GM13977 (cell line): ENCODE data around the gene SLC16A11.
"Not testable (repeated sequence)": the region's sequence is repeated elsewhere in the genome, so short reads cannot be mapped to it uniquely, and the experiment has no call there.

ENCODE experiments used
- DNase-seq: peaks from one replicate; pipeline ENCODE4 v3.0.0; 2012; ENCODE audit warnings: low spot score
- CTCF ChIP-seq: IDR thresholded peaks from 2 replicates; pipeline ENCODE4 v1.5.1; 2012; ENCODE audit warnings: mild to moderate bottlenecking, control low read depth; ENCODE audit not compliant: insufficient read depth; ENCODE audit errors: extremely low read depth, missing control alignments
- in situ Hi-C: fragments of 300-500 bp; cut with MboI; formaldehyde crosslinking; loops from one replicate; pipeline ENCODE4 v1.12.0; 2022; ENCODE audit warnings: low sequenced_read_pairs, low pct_unique_long_range_greater_than_20kb, mixed read lengths, inconsistent platforms; ENCODE audit not compliant: unreplicated experiment

SLC16A11 gene

DNA sequence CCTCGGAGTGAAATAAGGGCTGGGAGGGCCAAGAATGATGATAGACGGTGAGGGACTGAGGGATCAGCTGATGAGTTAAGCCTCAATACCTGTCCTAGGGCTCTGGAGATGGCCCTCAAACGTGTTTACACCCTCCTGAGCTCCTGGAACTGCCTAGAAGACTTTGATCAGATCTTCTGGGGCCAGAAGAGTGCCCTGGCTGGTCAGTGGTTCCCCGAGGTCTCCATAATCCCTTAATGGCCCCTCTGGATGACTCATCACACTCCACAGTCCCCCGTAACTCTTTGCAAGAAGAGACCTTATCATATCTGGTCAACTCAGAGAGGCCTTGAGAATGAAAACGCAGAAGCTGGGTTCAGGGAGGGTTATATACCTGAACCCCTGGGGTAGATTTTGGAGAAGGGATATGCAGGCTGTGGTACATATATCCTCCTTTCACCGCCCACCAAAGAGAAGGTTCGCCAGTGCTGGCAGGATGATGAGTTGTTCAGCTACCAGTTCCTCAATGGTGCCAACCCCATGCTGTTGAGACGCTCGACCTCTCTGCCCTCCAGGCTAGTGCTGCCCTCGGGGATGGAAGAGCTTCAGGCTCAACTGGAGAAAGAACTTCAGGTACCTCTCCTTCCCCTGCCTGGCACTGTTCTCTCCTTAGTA, 44.9 kb downstream of the SLC16A11 start:
- in situ Hi-C loops = no loop called here
- no peak for TF ChIP-seq CTCF
- DNase-seq = no peak

- in situ Hi-C loops = no loop called here
- TF ChIP-seq CTCF = no peak
These were observed 46.7 kb downstream of the SLC16A11 start for GRCh38 chr17:6997171-6997570.

GRCh38 chr17:6996256-6997011, 47.5 kb downstream of the SLC16A11 start:
- DNase-seq = no peak
- in situ Hi-C loops = no loop called here
- TF ChIP-seq CTCF = no peak

More at GRCh38 chr17:6997171-6997570, 46.7 kb downstream of the SLC16A11 start:
- no peak for DNase-seq

DNA sequence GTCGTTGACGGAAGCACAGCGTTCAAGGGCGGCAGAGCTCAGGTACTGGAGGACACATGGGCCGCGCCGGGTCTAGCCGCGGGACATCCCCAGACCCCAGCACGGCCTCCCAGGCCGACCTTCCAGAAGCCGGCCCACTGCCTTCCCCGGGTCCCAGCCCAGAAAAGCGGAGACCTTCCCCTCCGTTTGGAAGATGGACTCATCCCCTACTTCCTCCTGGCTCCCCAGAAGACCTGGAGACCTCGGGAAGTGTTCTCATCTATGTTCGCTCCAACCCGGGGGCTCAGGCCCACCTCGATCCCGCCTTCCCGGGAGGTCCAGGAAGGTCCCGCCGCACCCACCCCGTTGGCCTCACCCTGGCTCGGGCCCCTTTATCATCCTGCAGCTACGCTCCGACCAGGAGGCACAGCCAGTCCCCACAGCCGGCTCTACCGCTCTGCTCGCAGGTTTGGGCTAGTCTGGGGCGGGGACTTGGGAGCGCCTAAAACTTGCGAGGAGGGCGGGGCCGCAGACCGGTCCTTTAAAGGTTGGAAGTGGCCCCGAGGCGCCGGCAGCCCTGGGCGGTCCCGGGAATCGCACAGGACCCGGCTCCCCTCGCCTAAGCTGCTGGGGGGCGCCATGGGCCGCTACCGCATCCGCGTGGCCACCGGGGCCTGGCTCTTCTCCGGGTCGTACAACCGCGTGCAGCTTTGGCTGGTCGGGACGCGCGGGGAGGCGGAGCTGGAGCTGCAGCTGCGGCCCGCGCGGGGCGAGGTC, 48.2 kb downstream of the SLC16A11 start, which contains the start of gene ALOX12:
TSS of gene ALOX12 (plus strand) at position 550 of the 756 bp plus-strand sequence. CDS start at position 619, 69 bp downstream.
- TF ChIP-seq CTCF = no peak
- DNase-seq = no peak
- in situ Hi-C loops = no loop called here

DNA sequence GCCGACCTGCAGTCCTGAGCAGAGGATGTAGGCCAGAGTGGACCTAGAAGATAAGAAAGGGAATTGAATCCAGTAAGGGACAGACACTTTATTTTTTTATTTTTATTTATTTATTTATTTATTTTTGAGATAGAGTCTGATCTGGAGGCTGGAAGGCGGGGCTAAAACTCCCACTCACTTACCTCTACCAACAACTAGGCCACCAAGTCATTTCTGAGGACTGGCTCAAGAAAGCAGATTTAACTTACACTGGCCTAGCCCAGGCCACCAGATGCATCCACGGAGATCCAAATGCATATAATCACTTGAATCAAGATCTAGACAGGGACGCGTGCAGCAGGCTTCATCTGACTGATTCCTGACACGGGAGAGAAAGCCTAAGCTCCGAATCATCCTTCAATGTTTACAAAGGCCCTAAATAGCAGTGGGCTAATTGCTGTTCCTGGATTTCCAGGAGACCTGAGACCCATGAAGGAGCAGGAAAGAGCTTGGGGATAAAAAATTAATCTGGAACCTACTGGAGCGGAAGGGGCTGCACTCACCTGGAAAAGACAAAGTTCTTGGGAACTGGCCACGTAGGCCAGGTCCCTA, 49.1 kb downstream of the SLC16A11 start:
- no peak for TF ChIP-seq CTCF
- DNase-seq = no peak
- in situ Hi-C loops = no loop called here

GRCh38 chr17:6994118-6994598, 49.7 kb downstream of the SLC16A11 start:
- TF ChIP-seq CTCF = no peak
- in situ Hi-C loops = no loop called here
- no peak for DNase-seq

DNA sequence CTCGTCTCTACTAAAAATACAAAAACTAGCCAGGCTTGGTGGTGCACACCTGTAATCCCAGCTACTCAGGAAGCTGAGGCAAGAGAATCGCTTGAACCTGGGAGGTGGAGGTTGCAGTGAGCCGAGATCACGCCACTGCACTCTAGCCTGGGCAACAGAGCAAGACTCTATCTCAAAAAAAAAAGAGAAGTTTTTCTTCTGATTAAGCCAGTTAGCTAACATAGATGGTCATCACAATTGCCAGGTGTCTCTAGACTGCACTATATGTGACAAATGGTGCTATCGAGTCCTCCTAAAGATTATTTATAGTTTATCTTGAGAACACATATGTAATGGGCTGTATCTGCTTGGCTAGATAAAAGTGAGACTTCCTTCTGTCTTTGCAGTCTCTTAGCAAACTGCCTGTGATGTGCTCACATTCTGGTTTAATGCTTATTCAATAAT, 50.3 kb downstream of the SLC16A11 start:
- DNase-seq, in situ Hi-C loops: not testable (repeated sequence)
